ENCODE measurements around the gene MYO7B. TPM values are rescaled to one million over a fixed set of nuclear protein-coding genes. Genes with fewer than 3 reads are reported as not detected.
"Not testable (repeated sequence)": the region's sequence is repeated elsewhere in the genome, so short reads cannot be mapped to it uniquely, and the experiment has no call there.

The MYO7B gene
- total and polyA plus RNA-seq, 5 experiments from 2014 or later: 0.21 to 0.58 (median 0.34) TPM; not detected in 1

DNA sequence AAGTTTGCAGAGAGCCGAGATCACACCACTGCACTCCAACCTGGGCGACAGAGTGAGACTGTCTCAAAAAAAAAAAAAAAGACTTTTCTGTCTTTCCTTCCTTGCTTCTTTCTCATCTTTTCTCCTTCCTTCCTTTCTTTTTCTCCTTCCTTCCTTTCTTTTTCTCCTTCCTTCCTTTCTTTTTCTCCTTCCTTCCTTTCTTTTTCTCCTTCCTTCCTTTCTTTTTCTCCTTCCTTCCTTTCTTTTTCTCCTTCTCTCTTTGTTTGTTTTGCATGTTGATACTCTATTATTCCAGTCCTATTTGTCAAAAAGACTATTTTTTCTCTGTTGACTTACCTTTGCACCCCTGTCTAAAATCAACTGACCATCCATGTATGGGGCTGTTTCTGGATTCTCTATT is 36.9 kb downstream of the MYO7B start:
- ATAC-seq, H3K9me3 Mint-ChIP-seq, DNase-seq, H3K27me3 Mint-ChIP-seq, POLR2A ChIA-PET, H3K36me3 Mint-ChIP-seq, H3K4me3 Mint-ChIP-seq: not testable (repeated sequence)
- Mint-ChIP-seq H3K4me1 (peaks cover 8 to 31% (median 18%) of the 10 kb centered on the region in 4 donors), H3K27ac (peak overlapping the region in 1 of 10 donors; percentile 4)

DNA sequence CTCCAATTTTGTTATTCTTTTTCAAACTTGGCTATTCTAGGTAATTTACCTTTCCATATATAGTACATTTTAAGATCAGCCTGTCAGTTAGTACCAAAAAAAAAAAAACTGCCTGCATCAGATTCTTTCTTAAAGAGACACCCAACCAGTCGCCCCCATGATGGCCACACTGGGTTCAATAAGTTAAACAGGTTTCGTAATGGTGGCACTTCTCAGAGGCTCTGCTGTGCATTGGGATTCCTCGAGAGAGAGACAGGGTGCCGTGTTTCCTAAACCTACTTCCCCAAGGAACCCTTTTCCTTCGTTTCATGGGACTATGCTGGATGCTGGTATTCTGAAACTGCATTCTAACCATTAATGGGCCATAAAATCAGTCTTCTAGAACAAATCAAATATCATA is 37.4 kb downstream of the MYO7B start:
- Mint-ChIP-seq H3K9me3 (no peaks in the 10 kb centered on the region), H3K36me3 (no peaks in the 10 kb centered on the region), H3K27me3 (peaks cover 0 to 1% (median 0%) of the 10 kb centered on the region in 5 donors), H3K4me3 (no peak overlapping the region), H3K4me1 (peaks cover 8 to 36% (median 18%) of the 10 kb centered on the region in 4 donors), H3K27ac (peak overlapping the region in 1 of 10 donors; percentile 4)
- ATAC-seq (no peak), DNase-seq (no peak)
- POLR2A ChIA-PET: no interaction called here

DNA sequence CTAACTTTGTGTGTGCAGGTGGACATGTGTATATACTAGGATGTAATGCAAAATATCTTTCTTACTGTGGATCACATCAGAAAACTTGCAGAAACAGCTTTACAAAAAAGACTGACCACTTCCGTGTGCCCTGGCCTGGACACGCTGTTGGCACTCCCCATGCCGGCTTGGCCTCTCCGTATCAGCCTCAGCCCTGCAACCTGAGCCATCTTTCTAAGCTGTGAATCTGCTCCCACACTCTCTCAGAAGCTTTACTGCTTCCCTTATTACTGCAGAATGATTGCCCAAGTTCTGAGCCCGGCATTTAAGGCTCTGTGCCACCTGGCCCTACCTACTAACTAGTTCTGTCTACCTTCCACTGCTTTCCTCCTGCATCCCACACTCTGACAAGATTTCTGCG is 37.8 kb downstream of the MYO7B start:
- peak overlapping the region in 2 of 10 donors; percentile 20 to 65 for H3K27ac Mint-ChIP-seq
- H3K4me3 Mint-ChIP-seq: no peak overlapping the region
- H3K4me1 Mint-ChIP-seq: peaks cover 8 to 40% (median 18%) of the 10 kb centered on the region in 4 donors
- no peaks in the 10 kb centered on the region for H3K36me3 Mint-ChIP-seq
- peaks cover 0 to 1% (median 0%) of the 10 kb centered on the region in 5 donors for H3K27me3 Mint-ChIP-seq
- H3K9me3 Mint-ChIP-seq: no peaks in the 10 kb centered on the region
- DNase-seq (no peak), ATAC-seq (no peak)
- POLR2A ChIA-PET: no interaction called here

DNA sequence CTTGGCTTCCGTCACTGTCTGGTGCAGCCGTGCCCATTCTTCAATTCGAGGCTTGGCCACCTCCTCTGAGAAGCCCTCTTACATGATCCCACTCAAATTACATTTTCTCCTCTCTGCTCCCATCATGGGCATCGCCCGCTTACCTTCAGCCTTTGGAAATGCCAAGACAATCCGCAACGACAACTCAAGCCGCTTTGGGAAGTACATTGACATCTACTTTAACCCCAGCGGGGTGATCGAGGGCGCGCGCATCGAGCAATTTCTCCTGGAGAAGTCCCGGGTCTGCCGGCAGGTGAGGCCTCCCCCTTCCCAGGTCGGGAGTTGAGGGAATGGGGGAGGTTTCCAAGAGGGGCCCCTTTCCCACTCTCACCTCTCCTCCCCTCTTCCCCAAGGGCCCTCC is 38.3 kb downstream of the MYO7B start:
- POLR2A ChIA-PET: no interaction called here
- ATAC-seq: no peak
- peaks cover 0 to 1% (median 0%) of the 10 kb centered on the region in 5 donors for H3K27me3 Mint-ChIP-seq

DNA sequence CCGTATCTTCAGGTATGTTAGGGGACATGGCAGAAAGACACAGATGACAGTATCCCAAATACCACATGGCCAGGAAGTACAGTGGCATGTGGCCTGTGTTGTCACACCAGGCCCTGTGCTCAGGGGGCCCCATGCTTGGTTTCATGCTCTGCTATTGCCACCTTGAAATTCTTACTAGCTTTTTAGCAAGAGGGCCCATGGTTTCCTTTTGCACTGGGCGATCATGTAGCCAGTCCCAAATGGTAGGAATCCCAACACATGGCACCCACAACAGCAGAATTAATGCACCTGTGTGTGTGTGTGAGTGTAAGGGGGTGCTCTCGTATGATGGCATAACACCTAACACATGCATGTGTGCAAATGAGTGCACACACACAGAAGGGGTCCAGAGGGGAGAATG is 39.2 kb downstream of the MYO7B start:
- POLR2A ChIA-PET: interaction anchor here (0.6 kb wide), 1 partner anchor 489 kb away, joined by 3 read pairs; no protein-coding TSS in a partner anchor
- DNase-seq (no peak), ATAC-seq (no peak)
- Mint-ChIP-seq H3K27me3 (peaks cover 0 to 1% (median 0%) of the 10 kb centered on the region in 5 donors), H3K4me1 (peaks cover 8 to 46% (median 18%) of the 10 kb centered on the region in 4 donors), H3K4me3 (no peak overlapping the region), H3K27ac (peak overlapping the region in 2 of 10 donors; percentile 58 to 63), H3K9me3 (no peaks in the 10 kb centered on the region), H3K36me3 (no peaks in the 10 kb centered on the region)

More for the DNA sequence above, 38.3 kb downstream of the MYO7B start:
- Mint-ChIP-seq H3K27ac (peak overlapping the region in 1 of 10 donors; percentile 20), H3K4me1 (peaks cover 8 to 43% (median 18%) of the 10 kb centered on the region in 4 donors), H3K9me3 (no peaks in the 10 kb centered on the region), H3K36me3 (no peaks in the 10 kb centered on the region), H3K4me3 (no peak overlapping the region)
- no peak for DNase-seq

DNA sequence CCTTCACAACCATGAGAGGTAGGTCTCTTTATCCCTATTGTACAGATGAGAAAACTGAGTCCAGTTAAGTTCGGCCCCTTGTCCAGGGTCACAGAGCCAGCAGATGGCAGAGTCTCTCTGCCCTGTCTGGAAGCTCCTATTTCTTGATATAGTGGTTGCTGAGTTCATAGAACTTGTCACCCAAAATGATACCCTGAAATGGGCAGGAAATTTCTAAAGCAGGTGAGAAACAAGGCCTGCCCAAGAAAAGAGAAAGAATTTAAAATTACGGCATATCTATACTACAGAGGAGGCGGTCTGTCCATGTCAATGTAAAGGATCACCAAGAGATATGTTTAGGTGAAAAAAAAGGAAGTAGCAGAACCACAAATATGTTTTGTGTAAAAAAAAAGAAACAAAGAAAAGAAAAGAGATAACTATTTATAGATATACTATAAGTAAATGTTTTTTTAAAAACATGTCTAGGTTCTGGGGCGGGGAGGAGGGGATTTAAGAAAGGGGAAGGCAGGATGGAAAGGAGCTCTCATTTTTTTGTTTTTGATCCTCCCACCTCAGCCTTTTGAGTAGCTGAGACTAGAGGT is 39.8 kb downstream of the MYO7B start:
- peaks cover 0 to 1% (median 0%) of the 10 kb centered on the region in 5 donors for H3K27me3 Mint-ChIP-seq
- no peaks in the 10 kb centered on the region for H3K9me3 Mint-ChIP-seq
- DNase-seq (peak in 1 of 10 donors; percentile 11), ATAC-seq (no peak)
- peak overlapping the region in 8 of 10 donors; percentile 1 to 91 (median 55) for H3K27ac Mint-ChIP-seq
- no peaks in the 10 kb centered on the region for H3K36me3 Mint-ChIP-seq
- POLR2A ChIA-PET: no interaction called here
- peak overlapping the region in 5 of 10 donors; percentile 3 to 46 (median 9) for H3K4me3 Mint-ChIP-seq
- peaks cover 8 to 46% (median 18%) of the 10 kb centered on the region in 4 donors for H3K4me1 Mint-ChIP-seq

DNA sequence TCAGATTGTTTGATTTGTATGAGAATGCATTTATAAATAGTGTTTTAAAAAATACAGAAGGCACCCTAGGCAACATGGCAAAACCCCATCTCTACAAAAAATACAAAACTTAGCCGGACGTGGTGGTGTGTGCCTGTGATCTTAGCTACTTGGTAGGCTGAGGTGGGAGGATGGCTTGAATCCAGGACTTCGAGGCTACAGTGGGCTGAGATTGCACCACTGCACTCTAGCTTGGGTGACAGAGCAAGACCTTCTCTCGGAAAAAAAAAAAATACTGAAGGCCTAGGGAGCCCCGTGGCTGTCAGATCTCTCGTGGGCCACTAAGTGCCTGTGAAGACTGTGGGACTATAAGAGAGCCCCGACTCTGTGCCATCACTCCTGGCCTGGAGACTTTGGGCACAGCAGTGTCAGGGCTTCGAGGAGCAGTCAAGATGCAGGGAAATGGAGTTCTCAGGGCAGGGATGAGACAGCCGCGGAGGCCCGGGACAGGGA is 40.5 kb downstream of the MYO7B start:
- ATAC-seq (peak in 1 of 2 donors; percentile 23), DNase-seq (no peak)
- peaks cover 0 to 1% (median 0%) of the 10 kb centered on the region in 5 donors for H3K27me3 Mint-ChIP-seq
- no peaks in the 10 kb centered on the region for H3K36me3 Mint-ChIP-seq
- H3K27ac Mint-ChIP-seq: peak overlapping the region in 8 of 10 donors; percentile 10 to 91 (median 56)
- peak overlapping the region in 1 of 10 donors; percentile 7 for H3K4me3 Mint-ChIP-seq
- POLR2A ChIA-PET: no interaction called here
- H3K9me3 Mint-ChIP-seq: no peaks in the 10 kb centered on the region
- peaks cover 8 to 46% (median 18%) of the 10 kb centered on the region in 4 donors for H3K4me1 Mint-ChIP-seq

DNA sequence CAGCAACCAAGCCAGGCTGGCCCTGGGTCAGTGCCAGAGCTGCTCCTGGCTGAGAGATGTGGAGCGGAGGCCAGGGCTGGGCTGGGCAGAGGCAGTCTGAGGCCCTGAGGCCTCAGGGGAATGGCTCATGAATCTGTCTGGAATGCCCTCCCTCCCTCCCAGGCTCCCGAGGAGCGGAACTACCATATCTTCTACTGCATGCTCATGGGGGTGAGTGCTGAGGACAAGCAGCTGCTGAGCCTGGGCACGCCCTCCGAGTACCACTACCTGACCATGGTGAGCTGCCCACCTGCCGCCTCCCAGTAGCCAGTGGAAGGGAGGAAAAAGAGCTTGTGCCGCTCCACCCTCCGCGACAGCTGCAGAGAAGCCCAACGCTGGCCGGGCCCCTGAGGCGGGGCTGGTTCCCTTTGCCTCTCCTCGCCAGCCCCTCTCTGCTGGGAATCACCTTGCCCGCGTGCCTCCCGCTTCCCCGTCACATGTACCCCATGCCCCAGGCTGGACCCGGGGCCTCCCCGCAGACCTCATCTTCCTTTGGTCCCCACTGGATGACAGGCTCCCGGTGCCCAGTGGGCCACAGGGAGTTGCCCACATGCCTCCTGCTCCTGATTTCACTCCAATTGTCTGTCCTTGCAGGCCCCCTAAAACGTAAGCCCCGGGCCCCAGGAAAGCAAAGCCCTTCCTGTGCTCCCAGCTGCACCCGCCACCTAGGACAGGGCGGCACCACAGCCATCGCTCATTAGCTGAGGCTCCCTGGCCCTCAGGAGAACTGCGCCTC is 41.1 kb downstream of the MYO7B start:
- POLR2A ChIA-PET: no interaction called here
- Mint-ChIP-seq H3K4me3 (no peak overlapping the region), H3K36me3 (no peaks in the 10 kb centered on the region), H3K9me3 (no peaks in the 10 kb centered on the region), H3K27me3 (peaks cover 0 to 1% (median 0%) of the 10 kb centered on the region in 5 donors), H3K27ac (peak overlapping the region in 5 of 10 donors; percentile 19 to 91 (median 60)), H3K4me1 (peaks cover 8 to 46% (median 18%) of the 10 kb centered on the region in 4 donors)
- DNase-seq (no peak), ATAC-seq (no peak)

DNA sequence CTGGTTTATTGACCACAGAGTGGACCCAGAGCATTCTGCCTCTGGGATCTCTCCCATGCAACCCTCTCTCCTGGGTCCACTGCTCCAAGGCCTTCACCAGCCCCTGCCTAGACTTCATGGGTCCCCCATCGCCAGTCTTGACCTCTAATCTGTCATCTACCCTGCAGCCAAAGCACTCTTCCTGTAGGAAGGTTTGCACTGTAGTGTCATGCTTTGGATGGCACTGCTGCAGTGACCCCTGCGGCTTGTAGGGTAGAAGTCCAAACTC is 41.7 kb downstream of the MYO7B start:
- ATAC-seq (no peak), DNase-seq (no peak)
- no peaks in the 10 kb centered on the region for H3K36me3 Mint-ChIP-seq
- H3K27ac Mint-ChIP-seq: peak overlapping the region in 5 of 10 donors; percentile 19 to 71 (median 48)
- peaks cover 0 to 1% (median 0%) of the 10 kb centered on the region in 5 donors for H3K27me3 Mint-ChIP-seq
- POLR2A ChIA-PET: no interaction called here
- no peaks in the 10 kb centered on the region for H3K9me3 Mint-ChIP-seq
- peaks cover 8 to 46% (median 18%) of the 10 kb centered on the region in 4 donors for H3K4me1 Mint-ChIP-seq
- H3K4me3 Mint-ChIP-seq: no peak overlapping the region

DNA sequence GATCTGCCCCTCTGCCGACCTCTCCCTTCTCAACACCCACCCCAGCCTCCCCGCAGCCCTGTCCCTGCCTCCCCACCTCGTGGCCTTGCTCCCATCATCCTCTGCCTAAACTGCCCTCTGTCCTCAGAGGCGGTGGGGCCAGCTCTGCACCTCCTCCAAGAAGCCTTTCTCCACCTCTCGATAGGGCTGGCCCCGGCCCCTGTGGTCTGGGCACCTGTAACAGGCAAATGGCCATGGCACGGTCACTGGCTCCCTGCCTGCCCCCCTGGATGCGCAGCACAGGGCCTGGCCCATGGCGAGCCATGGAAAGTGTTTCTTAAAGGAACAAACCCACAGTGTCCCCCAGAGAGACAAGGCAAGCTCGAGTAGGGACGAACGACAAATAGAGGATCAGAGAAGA is 42.0 kb downstream of the MYO7B start:
- POLR2A ChIA-PET: interaction anchor here (0.6 kb wide), 1 partner anchor 313 kb away, joined by 4 read pairs; no protein-coding TSS in a partner anchor
- no peaks in the 10 kb centered on the region for H3K9me3 Mint-ChIP-seq
- H3K4me3 Mint-ChIP-seq: no peak overlapping the region
- no peak for ATAC-seq
- H3K4me1 Mint-ChIP-seq: peaks cover 8 to 44% (median 18%) of the 10 kb centered on the region in 4 donors
- peak overlapping the region in 2 of 10 donors; percentile 48 to 53 for H3K27ac Mint-ChIP-seq
- no peaks in the 10 kb centered on the region for H3K36me3 Mint-ChIP-seq
- DNase-seq: no peak
- peaks cover 0 to under 1% (median 0%) of the 10 kb centered on the region in 5 donors for H3K27me3 Mint-ChIP-seq

DNA sequence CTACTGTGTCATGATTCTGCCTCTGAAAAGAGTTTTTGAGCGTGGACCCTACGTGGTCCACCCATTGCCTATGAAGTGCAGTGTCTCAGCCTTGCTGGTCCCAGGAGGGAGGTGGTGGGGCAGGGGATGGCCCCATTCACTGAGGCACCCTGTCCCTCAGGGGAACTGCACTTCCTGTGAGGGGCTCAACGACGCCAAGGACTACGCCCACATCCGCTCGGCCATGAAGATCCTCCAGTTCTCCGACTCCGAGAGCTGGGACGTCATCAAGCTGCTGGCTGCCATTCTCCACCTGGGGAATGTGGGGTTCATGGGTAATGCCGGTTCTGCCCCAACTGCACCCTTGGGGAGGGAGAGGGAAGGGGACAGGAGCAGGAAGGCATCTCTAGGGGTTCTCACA is 42.5 kb downstream of the MYO7B start:
- no peak for ATAC-seq
- H3K4me3 Mint-ChIP-seq: peak overlapping the region in 1 of 10 donors; percentile 53
- H3K27ac Mint-ChIP-seq: peak overlapping the region in 2 of 10 donors; percentile 48 to 53
- DNase-seq: no peak
- POLR2A ChIA-PET: interaction anchor here (0.6 kb wide), 1 partner anchor 312 kb away, joined by 4 read pairs; no protein-coding TSS in a partner anchor
- no peaks in the 10 kb centered on the region for H3K36me3 Mint-ChIP-seq
- no peaks in the 10 kb centered on the region for H3K9me3 Mint-ChIP-seq
- peaks cover 8 to 44% (median 18%) of the 10 kb centered on the region in 4 donors for H3K4me1 Mint-ChIP-seq
- no peaks in the 10 kb centered on the region for H3K27me3 Mint-ChIP-seq

DNA sequence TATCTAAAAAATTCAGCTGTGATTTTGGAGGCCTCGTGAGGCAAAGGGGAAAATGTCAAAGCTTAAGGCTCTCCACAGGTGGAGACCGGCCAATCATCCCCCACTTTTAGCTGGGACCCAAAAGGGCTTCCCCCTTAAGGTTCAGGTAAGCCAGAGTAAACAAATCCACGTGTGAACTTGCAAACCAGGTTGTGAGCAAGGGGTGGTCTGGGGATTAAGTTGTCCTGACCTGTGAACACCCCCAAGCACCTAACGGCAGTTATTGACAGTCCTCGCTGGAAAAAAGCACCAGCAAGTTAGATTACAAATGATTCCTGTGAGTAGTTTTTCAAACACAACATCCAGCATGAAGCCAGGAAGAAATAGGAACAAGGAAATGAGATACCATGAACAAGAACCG is 42.9 kb downstream of the MYO7B start:
- H3K27ac Mint-ChIP-seq: no peak overlapping the region
- no peaks in the 10 kb centered on the region for H3K36me3 Mint-ChIP-seq
- DNase-seq: no peak
- H3K4me1 Mint-ChIP-seq: peaks cover 8 to 41% (median 18%) of the 10 kb centered on the region in 4 donors
- no peak for ATAC-seq
- no peak overlapping the region for H3K4me3 Mint-ChIP-seq
- H3K9me3 Mint-ChIP-seq: no peaks in the 10 kb centered on the region
- POLR2A ChIA-PET: no interaction called here
- H3K27me3 Mint-ChIP-seq: no peaks in the 10 kb centered on the region

DNA sequence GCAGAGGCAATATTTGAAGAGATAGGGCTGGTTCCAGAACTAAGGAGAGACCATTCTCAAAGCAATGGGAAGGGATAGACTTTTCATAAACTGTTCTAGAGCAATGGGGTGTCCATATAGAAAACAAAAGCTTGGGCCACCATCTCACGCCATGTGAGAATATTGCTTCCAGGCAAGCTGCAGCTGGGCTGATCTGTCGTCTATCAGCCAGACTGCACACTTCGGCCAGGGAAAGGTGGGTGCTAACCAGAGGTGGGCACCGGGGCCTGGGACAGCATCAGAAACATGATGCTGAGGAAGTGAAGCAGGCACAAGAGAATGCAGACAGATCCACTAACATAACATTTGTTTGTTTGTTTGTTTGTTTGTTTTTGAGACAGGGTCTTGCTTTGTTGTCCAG is 43.7 kb downstream of the MYO7B start:
- Mint-ChIP-seq H3K4me3 (no peak overlapping the region), H3K36me3 (no peaks in the 10 kb centered on the region), H3K9me3 (no peaks in the 10 kb centered on the region), H3K27me3 (no peaks in the 10 kb centered on the region), H3K4me1 (peaks cover 8 to 40% (median 18%) of the 10 kb centered on the region in 4 donors), H3K27ac (peak overlapping the region in 2 of 10 donors; percentile 3 to 53)
- DNase-seq (no peak), ATAC-seq (no peak)
- POLR2A ChIA-PET: no interaction called here

Data from naive thymus-derived CD8-positive, alpha-beta T cell (primary cell).